H9 (cell line): Measurements from ENCODE around the gene SLC44A3. TPM values are rescaled to one million over a fixed set of nuclear protein-coding genes. Genes with fewer than 3 reads are reported as not detected.

Experiments
- DNase-seq: peaks from one replicate; pipeline ENCODE4 v3.0.0-alpha.2; 2017
- H2AFZ ChIP-seq: one replicate; pipeline ENCODE4 v1.6.1; 2013; ENCODE audit warnings: mild to moderate bottlenecking, low read length, control low read depth, moderate library complexity
- H2AK5ac ChIP-seq: 2 replicates; pipeline ENCODE4 v1.6.1; 2013; ENCODE audit warnings: low read length, control low read depth, mixed read lengths; ENCODE audit not compliant: insufficient read length
- H2BK120ac ChIP-seq: one replicate; pipeline ENCODE4 v1.6.1; 2013; ENCODE audit warnings: low read depth, mild to moderate bottlenecking, low read length, control low read depth, inconsistent platforms; ENCODE audit not compliant: poor library complexity, severe bottlenecking
- H2BK12ac ChIP-seq: 2 replicates; pipeline ENCODE4 v1.6.1; 2013; ENCODE audit warnings: low read length, control low read depth, mixed read lengths, low read depth; ENCODE audit not compliant: insufficient read length
- H2BK15ac ChIP-seq: 2 replicates; pipeline ENCODE4 v1.6.1; 2013; ENCODE audit warnings: low read depth, low read length, control low read depth
- H2BK20ac ChIP-seq: one replicate; pipeline ENCODE4 v1.6.1; 2013; ENCODE audit warnings: low read depth, mild to moderate bottlenecking, low read length, control low read depth, inconsistent platforms; ENCODE audit not compliant: poor library complexity, severe bottlenecking
- H2BK5ac ChIP-seq: 2 replicates; pipeline ENCODE4 v1.6.1; 2013; ENCODE audit warnings: low read length, control low read depth, mixed read lengths; ENCODE audit not compliant: insufficient read length
- H3K14ac ChIP-seq: 2 replicates; pipeline ENCODE4 v1.6.1; 2013; ENCODE audit warnings: low read length, control low read depth; ENCODE audit not compliant: insufficient read depth
- H3K18ac ChIP-seq: 2 replicates; pipeline ENCODE4 v1.6.1; 2013; ENCODE audit warnings: low read depth, mild to moderate bottlenecking, mixed read lengths, low read length, control low read depth; ENCODE audit not compliant: insufficient read length
- H3K23ac ChIP-seq: 2 replicates; pipeline ENCODE4 v1.6.1; 2013; ENCODE audit warnings: low read length, control low read depth, mixed read lengths, low read depth; ENCODE audit not compliant: insufficient read length
- H3K23me2 ChIP-seq: 2 replicates; pipeline ENCODE4 v1.6.1; 2013; ENCODE audit warnings: low read depth, mild to moderate bottlenecking, mixed read lengths, low read length, control low read depth; ENCODE audit not compliant: insufficient read length, poor library complexity, severe bottlenecking
- H3K27ac ChIP-seq: 2 replicates; pipeline ENCODE4 v1.5.1; 2013; ENCODE audit warnings: low read length, control low read depth, mixed read lengths, low read depth; ENCODE audit not compliant: insufficient read length
- H3K27me3 ChIP-seq: 2 replicates; pipeline ENCODE4 v1.6.1; 2013; ENCODE audit warnings: low read length, control low read depth, inconsistent platforms; ENCODE audit not compliant: insufficient read depth
- H3K4ac ChIP-seq: 2 replicates; pipeline ENCODE4 v1.6.1; 2013; ENCODE audit warnings: low read depth, mild to moderate bottlenecking, control low read depth, inconsistent platforms, low read length, moderate library complexity
- H3K4me1 ChIP-seq: 2 replicates; pipeline ENCODE4 v1.6.1; 2013; ENCODE audit warnings: low read length, control low read depth, inconsistent platforms; ENCODE audit not compliant: insufficient read depth
- H3K4me2 ChIP-seq: 2 replicates; pipeline ENCODE4 v1.6.1; 2013; ENCODE audit warnings: low read length, control low read depth, mixed read lengths; ENCODE audit not compliant: insufficient read length, insufficient read depth
- H3K56ac ChIP-seq: 2 replicates; pipeline ENCODE4 v1.6.1; 2013; ENCODE audit warnings: low read depth, mild to moderate bottlenecking, mixed read lengths, low read length, control low read depth; ENCODE audit not compliant: insufficient read length
- H3K79me1 ChIP-seq: 2 replicates; pipeline ENCODE4 v1.6.1; 2013; ENCODE audit warnings: low read depth, mild to moderate bottlenecking, moderate library complexity, low read length, control low read depth, inconsistent platforms; ENCODE audit not compliant: insufficient read depth, poor library complexity, severe bottlenecking
- H3K79me2 ChIP-seq: 2 replicates; pipeline ENCODE4 v1.6.1; 2013; ENCODE audit warnings: low read length, control low read depth, inconsistent platforms; ENCODE audit not compliant: insufficient read depth
- H3K9ac ChIP-seq: 2 replicates; pipeline ENCODE4 v1.6.1; 2013; ENCODE audit warnings: low read length, control low read depth, mixed read lengths; ENCODE audit not compliant: insufficient read length; ENCODE audit errors: extremely low read depth
- H3K9me3 ChIP-seq: one replicate; pipeline ENCODE4 v1.6.1; 2013; ENCODE audit warnings: low read depth, low read length, inconsistent platforms; ENCODE audit not compliant: control insufficient read depth
- H3T11ph ChIP-seq: one replicate; pipeline ENCODE4 v1.6.1; 2013; ENCODE audit warnings: mild to moderate bottlenecking, low read length, control low read depth, inconsistent platforms
- H4K20me1 ChIP-seq: one replicate; pipeline ENCODE4 v1.6.1; 2013; ENCODE audit not compliant: control insufficient read depth, insufficient read length, insufficient read depth
- H4K5ac ChIP-seq: 2 replicates; pipeline ENCODE4 v1.6.1; 2013; ENCODE audit warnings: low read depth, mild to moderate bottlenecking, mixed read lengths, low read length, control low read depth; ENCODE audit not compliant: insufficient read length
- H4K8ac ChIP-seq: replicated peaks from 2 replicates; pipeline ENCODE4 v1.6.1; 2013; ENCODE audit warnings: low read length, control low read depth, mixed read lengths, low read depth; ENCODE audit not compliant: insufficient read length
- H4K91ac ChIP-seq: 2 replicates; pipeline ENCODE4 v1.6.1; 2013; ENCODE audit warnings: low read depth, mild to moderate bottlenecking, moderate library complexity, mixed read lengths, low read length, control low read depth; ENCODE audit not compliant: insufficient read length
- H3K27ac Mint-ChIP-seq, 3 experiments: 2 replicates in 2 of 3; 3 replicates in 1 of 3; pipeline ENCODE4 v1.8.0; 2020 to 2021; ENCODE audit warnings: mixed read lengths in 3 of 3, mild to moderate bottlenecking in 1 of 3, moderate library complexity in 1 of 3
- H3K27me3 Mint-ChIP-seq: 2 replicates; pipeline ENCODE4 v1.8.0; 2021; ENCODE audit warnings: low read depth, mild to moderate bottlenecking, moderate library complexity, mixed read lengths
- H3K36me3 Mint-ChIP-seq, 3 experiments: 2 replicates in 2 of 3; 3 replicates in 1 of 3; pipeline ENCODE4 v1.8.0; 2020 to 2021; ENCODE audit warnings: low read depth in 3 of 3, mixed read lengths in 3 of 3; ENCODE audit not compliant: insufficient read depth in 1 of 3
- H3K4me1 Mint-ChIP-seq, 2 experiments: 2 replicates each; pipeline ENCODE4 v1.8.0; 2020; ENCODE audit warnings: mixed read lengths in 2 of 2
- H3K4me3 Mint-ChIP-seq, 2 experiments: 2 replicates in 1 of 2; 3 replicates in 1 of 2; pipeline ENCODE4 v1.8.0; 2020 to 2021; ENCODE audit warnings: mild to moderate bottlenecking in 2 of 2, mixed read lengths in 2 of 2, moderate library complexity in 1 of 2
- H3K9me3 Mint-ChIP-seq, 2 experiments: 2 replicates in 1 of 2; 3 replicates in 1 of 2; pipeline ENCODE4 v1.8.0; 2020; ENCODE audit warnings: mild to moderate bottlenecking in 2 of 2, mixed read lengths in 2 of 2, moderate library complexity in 1 of 2
- WGBS: extraction: QIAGEN DNeasy Blood & Tissue Kit; methylation state at CpG from one replicate; pipeline ENCODE4 v1.1.7; 2013; ENCODE audit warnings: missing lambda C conversion rate, low lambda C conversion rate, mixed read lengths; ENCODE audit not compliant: insufficient read length; ENCODE audit errors: extremely low coverage; 5-methylcytosine and 5-hydroxymethylcytosine counted together
- total RNA-seq: library from RNA; stranded (reverse); gene quantifications from 2 replicates; pipeline ENCODE4 v1.2.1, GENCODE V29; 2021
- TF ChIP-seq, protein P1 (sequence below): fragments of 200-600 bp; sonication (generic); conservative IDR thresholded peaks from 3 replicates; pipeline ENCODE4 v1.8.0; 2021; ENCODE audit warnings: antibody characterized with exemption, mild to moderate bottlenecking

Gene SLC44A3
- total RNA-seq, 1 experiment from 2014 or later: 5.5 TPM

DNA sequence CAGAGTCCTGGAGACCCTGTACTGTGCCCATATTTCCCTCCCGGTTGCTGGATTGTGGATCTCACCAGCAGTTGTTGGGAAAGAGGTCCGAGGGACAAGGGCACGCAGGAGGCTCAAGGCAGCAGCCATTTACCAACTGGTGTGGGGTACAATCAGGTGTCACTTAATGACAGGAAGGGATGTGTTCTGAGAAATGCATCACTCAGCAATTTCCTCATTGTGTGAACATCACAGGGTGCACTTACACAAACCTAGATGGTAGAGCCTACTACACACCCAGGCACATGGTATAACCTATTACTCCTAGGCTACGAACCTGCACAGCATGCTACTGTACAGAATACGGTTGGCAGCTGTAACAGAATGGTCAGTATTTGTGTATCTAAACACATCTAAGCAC, 20.7 kb downstream of the SLC44A3 start:
- no peaks in the 10 kb centered on the region for H4K20me1 ChIP-seq
- no peak overlapping the region for H2BK12ac ChIP-seq
- Mint-ChIP-seq H3K27me3 (no peaks in the 10 kb centered on the region), H3K36me3 (peaks cover 0 to 3% (median 0%) of the 10 kb centered on the region in 3 experiments; a peak in 3 of 7 replicates), H3K9me3 (peaks cover 0 to 2% of the 10 kb centered on the region in 2 experiments; a peak in 2 of 5 replicates), H3K4me1 (no peaks in the 10 kb centered on the region; a peak in 1 of 4 replicates), H3K4me3 (no peak overlapping the region), H3K27ac (no peak overlapping the region)
- TF ChIP-seq, protein P1, sequence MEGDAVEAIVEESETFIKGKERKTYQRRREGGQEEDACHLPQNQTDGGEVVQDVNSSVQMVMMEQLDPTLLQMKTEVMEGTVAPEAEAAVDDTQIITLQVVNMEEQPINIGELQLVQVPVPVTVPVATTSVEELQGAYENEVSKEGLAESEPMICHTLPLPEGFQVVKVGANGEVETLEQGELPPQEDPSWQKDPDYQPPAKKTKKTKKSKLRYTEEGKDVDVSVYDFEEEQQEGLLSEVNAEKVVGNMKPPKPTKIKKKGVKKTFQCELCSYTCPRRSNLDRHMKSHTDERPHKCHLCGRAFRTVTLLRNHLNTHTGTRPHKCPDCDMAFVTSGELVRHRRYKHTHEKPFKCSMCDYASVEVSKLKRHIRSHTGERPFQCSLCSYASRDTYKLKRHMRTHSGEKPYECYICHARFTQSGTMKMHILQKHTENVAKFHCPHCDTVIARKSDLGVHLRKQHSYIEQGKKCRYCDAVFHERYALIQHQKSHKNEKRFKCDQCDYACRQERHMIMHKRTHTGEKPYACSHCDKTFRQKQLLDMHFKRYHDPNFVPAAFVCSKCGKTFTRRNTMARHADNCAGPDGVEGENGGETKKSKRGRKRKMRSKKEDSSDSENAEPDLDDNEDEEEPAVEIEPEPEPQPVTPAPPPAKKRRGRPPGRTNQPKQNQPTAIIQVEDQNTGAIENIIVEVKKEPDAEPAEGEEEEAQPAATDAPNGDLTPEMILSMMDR: no peak
- no peak overlapping the region for H2BK5ac ChIP-seq
- no peaks in the 10 kb centered on the region for H3K27me3 ChIP-seq
- no peak overlapping the region for H3K4ac ChIP-seq
- no peaks in the 10 kb centered on the region for H3K4me1 ChIP-seq
- no peak overlapping the region for H2BK20ac ChIP-seq
- H3K56ac ChIP-seq: no peak overlapping the region
- no peak overlapping the region for H4K91ac ChIP-seq
- no peak overlapping the region for H3K23ac ChIP-seq
- no peak overlapping the region for H2AK5ac ChIP-seq
- no peak overlapping the region for H2AFZ ChIP-seq
- H3K23me2 ChIP-seq: no peaks in the 10 kb centered on the region
- no peak for DNase-seq
- no peaks in the 10 kb centered on the region for H3K79me2 ChIP-seq
- no peak overlapping the region for H3K9ac ChIP-seq
- no peaks in the 10 kb centered on the region for H3K9me3 ChIP-seq
- H3K18ac ChIP-seq: no peak overlapping the region
- H3K14ac ChIP-seq: no peak overlapping the region
- no peak overlapping the region for H3T11ph ChIP-seq
- no peak overlapping the region for H2BK120ac ChIP-seq
- no peak overlapping the region for H4K5ac ChIP-seq
- H3K4me2 ChIP-seq: no peak overlapping the region
- H4K8ac ChIP-seq: no peak overlapping the region
- no peak overlapping the region for H2BK15ac ChIP-seq
- H3K27ac ChIP-seq: no peak overlapping the region
- WGBS: no CpG with 5 or more reads among the region's 5 CpGs
- H3K79me1 ChIP-seq: no peaks in the 10 kb centered on the region
